OCI-LY7 (cell line): ENCODE measurements around the gene FBN2. TPM values are rescaled to one million over a fixed set of nuclear protein-coding genes. Genes with fewer than 3 reads are reported as not detected.

Source experiments
- BruUV-seq: library from RNA; stranded (reverse); fragments of 400-500 nt; replicated peaks from 2 replicates; lab custom pipeline; 2021; lab: Mats Ljungman, UMichigan
- CTCF ChIA-PET: fragments of 300-600 bp; sonication (Branson Sonifier 250); formaldehyde crosslinking; loops from one replicate; lab custom pipeline; 2022; ENCODE audit warnings: antibody characterized with exemption; ENCODE audit not compliant: unreplicated experiment; lab: Charles Lee
- POLR2A ChIA-PET: fragments of 300-600 bp; sonication (Branson Sonifier 250); formaldehyde crosslinking; loops from one replicate; lab custom pipeline; 2022; ENCODE audit warnings: antibody characterized with exemption; lab: Charles Lee
- DNase-seq: peaks from one replicate; pipeline ENCODE4 v3.0.0-alpha.2; 2015; ENCODE audit warnings: low spot score
- H2AFZ ChIP-seq: fragments of 200-600 bp; sonication (generic), shearing (Covaris generic); 2 replicates; pipeline ENCODE4 v1.6.1; 2014; ENCODE audit warnings: mild to moderate bottlenecking, antibody characterized with exemption, low read length, moderate library complexity
- H3K27ac ChIP-seq: fragments of 200-600 bp; sonication (generic); 2 replicates; pipeline ENCODE4 v1.5.1; 2014; ENCODE audit warnings: mixed run types, low read depth, mild to moderate bottlenecking, moderate library complexity, low read length, inconsistent platforms; ENCODE audit not compliant: poor library complexity, severe bottlenecking
- H3K36me3 ChIP-seq: fragments of 200-600 bp; sonication (generic); 2 replicates; pipeline ENCODE4 v1.6.1; 2014; ENCODE audit warnings: mild to moderate bottlenecking, antibody characterized with exemption, low read length, moderate library complexity, mixed read lengths; ENCODE audit not compliant: insufficient read depth
- H3K4me1 ChIP-seq: fragments of 200-600 bp; sonication (generic); 2 replicates; pipeline ENCODE4 v1.5.1; 2014; ENCODE audit warnings: mild to moderate bottlenecking, low read length; ENCODE audit not compliant: insufficient read depth, poor library complexity, severe bottlenecking
- H3K4me2 ChIP-seq: fragments of 200-600 bp; sonication (generic); 2 replicates; pipeline ENCODE4 v1.6.1; 2014; ENCODE audit warnings: mild to moderate bottlenecking, low read length
- H3K4me3 ChIP-seq: fragments of 200-600 bp; sonication (generic); 2 replicates; pipeline ENCODE4 v1.5.1; 2014; ENCODE audit warnings: mild to moderate bottlenecking, low read depth, low read length; ENCODE audit not compliant: poor library complexity, severe bottlenecking
- H3K79me2 ChIP-seq: fragments of 200-600 bp; sonication (generic); 2 replicates; pipeline ENCODE4 v1.6.1; 2016; ENCODE audit warnings: low read depth, mild to moderate bottlenecking, low read length, moderate library complexity, mixed read lengths; ENCODE audit not compliant: insufficient read depth
- H3K9me2 ChIP-seq: fragments of 200-600 bp; sonication (generic); 2 replicates; pipeline ENCODE4 v1.6.1; 2016; ENCODE audit warnings: mild to moderate bottlenecking, low read length, mixed read lengths; ENCODE audit not compliant: insufficient read depth
- H3K9me3 ChIP-seq: fragments of 200-600 bp; sonication (generic); 2 replicates; pipeline ENCODE4 v1.6.1; 2014; ENCODE audit warnings: mild to moderate bottlenecking, mixed run types, low read length, mixed read lengths
- H4K20me1 ChIP-seq: fragments of 200-600 bp; sonication (generic); 2 replicates; pipeline ENCODE4 v1.6.1; 2014; ENCODE audit warnings: mild to moderate bottlenecking, antibody characterized with exemption, low read length, moderate library complexity, mixed read lengths; ENCODE audit not compliant: insufficient read depth
- CTCF ChIP-seq: fragments of 200-600 bp; sonication (generic); conservative IDR thresholded peaks from 2 replicates; pipeline ENCODE4 v1.5.1; 2014; ENCODE audit warnings: mild to moderate bottlenecking, antibody characterized with exemption, low read length, moderate library complexity, mixed read lengths
- EZH2phosphoT487 ChIP-seq: fragments of 200-600 bp; sonication (generic); IDR thresholded peaks from 2 replicates; pipeline ENCODE4 v1.6.1; 2018; ENCODE audit warnings: low read depth, borderline replicate concordance, mild to moderate bottlenecking, mixed run types, antibody characterized with exemption, low read length, moderate library complexity, mixed read lengths
- intact Hi-C: fragments of 100-400 bp; cut with micrococcal nuclease; formaldehyde crosslinking; loops from one replicate; pipeline ENCODE4 v1.10.0; 2022; ENCODE audit not compliant: unreplicated experiment
- total RNA-seq, 2 experiments: library from RNA; depleted of rRNA in 1 of 2; stranded (reverse); fragments of >200 nt in 1 of 2; shearing (Covaris generic) in 1 of 2; gene quantifications; 2 replicates each; pipeline ENCODE4 v1.2.3, GENCODE V29; 2014 to 2022

Gene FBN2
- total RNA-seq, 2 experiments from 2014 or later, result not detected

GRCh38 chr5:128427921-128428320 lies 110.1 kb downstream of the FBN2 start:
- no peaks in the 10 kb centered on the region for H3K79me2 ChIP-seq
- intact Hi-C loops, result no loop called here
- H3K4me3 ChIP-seq, result no peak overlapping the region
- no peaks in the 10 kb centered on the region for H3K9me2 ChIP-seq
- DNase-seq, result no peak
- TF ChIP-seq EZH2phosphoT487, result no peak
- no peak for TF ChIP-seq CTCF
- CTCF ChIA-PET, result no interaction called here
- no peak overlapping the region for H2AFZ ChIP-seq
- no peak overlapping the region for H3K27ac ChIP-seq
- no peaks in the 10 kb centered on the region for H3K9me3 ChIP-seq
- H3K36me3 ChIP-seq, result no peaks in the 10 kb centered on the region
- POLR2A ChIA-PET, result no interaction called here
- no peaks in the 10 kb centered on the region for H3K4me1 ChIP-seq
- no peak overlapping the region for H3K4me2 ChIP-seq
- no TSS peak for BruUV-seq
- no peaks in the 10 kb centered on the region for H4K20me1 ChIP-seq

- intact Hi-C loops, result no loop called here
- Histone ChIP-seq H3K27ac (no peak overlapping the region), H3K4me2 (no peak overlapping the region), H3K9me3 (no peaks in the 10 kb centered on the region), H3K4me1 (no peaks in the 10 kb centered on the region), H3K79me2 (no peaks in the 10 kb centered on the region), H2AFZ (no peak overlapping the region), H3K9me2 (no peaks in the 10 kb centered on the region), H3K36me3 (no peaks in the 10 kb centered on the region), H4K20me1 (no peaks in the 10 kb centered on the region), H3K4me3 (no peak overlapping the region)
- no TSS peak for BruUV-seq
- POLR2A ChIA-PET, result no interaction called here
- no peak for DNase-seq
- CTCF ChIA-PET, result no interaction called here
- TF ChIP-seq EZH2phosphoT487, result no peak
- TF ChIP-seq CTCF, result no peak
Observed at GRCh38 chr5:128426090-128426534, 111.9 kb downstream of the FBN2 start.

- CTCF ChIA-PET, result no interaction called here
- H4K20me1 ChIP-seq, result no peaks in the 10 kb centered on the region
- BruUV-seq, result no TSS peak
- H3K4me3 ChIP-seq, result no peak overlapping the region
- no peaks in the 10 kb centered on the region for H3K36me3 ChIP-seq
- no peaks in the 10 kb centered on the region for H3K9me3 ChIP-seq
- H3K79me2 ChIP-seq, result no peaks in the 10 kb centered on the region
- TF ChIP-seq CTCF (no peak), EZH2phosphoT487 (no peak)
- H3K4me2 ChIP-seq, result no peak overlapping the region
- no peaks in the 10 kb centered on the region for H3K9me2 ChIP-seq
- intact Hi-C loops, result no loop called here
- H3K27ac ChIP-seq, result no peak overlapping the region
- H3K4me1 ChIP-seq, result no peaks in the 10 kb centered on the region
- DNase-seq, result no peak
- H2AFZ ChIP-seq, result no peak overlapping the region
- POLR2A ChIA-PET, result interaction anchor here (0.7 to 0.9 kb wide), 2 partner anchors 9 to 201 kb away, joined by 3 read pairs; no protein-coding TSS in a partner anchor
Observed at GRCh38 chr5:128424646-128425045, 113.4 kb downstream of the FBN2 start.
